Mesenchymal stem cell (in vitro differentiated cells and primary cell): Measurements from ENCODE around the gene CACNA2D2.

ENCODE experiments used
- DNase-seq: peaks from one replicate; pipeline ENCODE4 v3.0.0-alpha.2; 2013
- H2AFZ ChIP-seq: one replicate; pipeline ENCODE4 v1.6.1; 2013; ENCODE audit warnings: low read depth, mild to moderate bottlenecking, control low read depth, inconsistent platforms, low read length, moderate library complexity
- H2AK5ac ChIP-seq: 2 replicates; pipeline ENCODE4 v1.6.1; 2013; ENCODE audit warnings: low read length, moderate library complexity, mild to moderate bottlenecking, inconsistent platforms; ENCODE audit not compliant: severe bottlenecking
- H2BK120ac ChIP-seq: one replicate; pipeline ENCODE4 v1.6.1; 2013; ENCODE audit warnings: low read depth, mild to moderate bottlenecking, inconsistent platforms, low read length, moderate library complexity
- H2BK12ac ChIP-seq, 2 experiments: one replicate each; pipeline ENCODE4 v1.6.1; 2013; ENCODE audit warnings: inconsistent platforms in 2 of 2, low read length in 2 of 2, mild to moderate bottlenecking in 2 of 2, moderate library complexity in 2 of 2, control low read depth in 1 of 2
- H2BK15ac ChIP-seq: one replicate; pipeline ENCODE4 v1.6.1; 2013; ENCODE audit warnings: mild to moderate bottlenecking, low read depth, inconsistent platforms; ENCODE audit not compliant: poor library complexity, severe bottlenecking
- H2BK5ac ChIP-seq: 2 replicates; pipeline ENCODE4 v1.6.1; 2013; ENCODE audit warnings: low read depth, mild to moderate bottlenecking, low read length, control low read depth, inconsistent platforms; ENCODE audit not compliant: poor library complexity, severe bottlenecking
- H3K14ac ChIP-seq, 2 experiments: one replicate each; pipeline ENCODE4 v1.6.1; 2013; ENCODE audit warnings: inconsistent platforms in 2 of 2, low read length in 2 of 2, control low read depth in 1 of 2, mild to moderate bottlenecking in 1 of 2, moderate library complexity in 1 of 2
- H3K18ac ChIP-seq, 2 experiments: one replicate each; pipeline ENCODE4 v1.6.1; 2013; ENCODE audit warnings: inconsistent platforms in 2 of 2, low read length in 2 of 2, control low read depth in 1 of 2, low read depth in 1 of 2, mild to moderate bottlenecking in 1 of 2
- H3K23ac ChIP-seq, 2 experiments: one replicate each; pipeline ENCODE4 v1.6.1; 2013; ENCODE audit warnings: inconsistent platforms in 2 of 2, low read length in 2 of 2, mild to moderate bottlenecking in 2 of 2, moderate library complexity in 2 of 2, control low read depth in 1 of 2
- H3K27ac ChIP-seq: 2 replicates; pipeline ENCODE4 v1.5.1; 2013; ENCODE audit warnings: mild to moderate bottlenecking, moderate library complexity, low read length, control low read depth, inconsistent platforms; ENCODE audit not compliant: poor library complexity, severe bottlenecking
- H3K27me3 ChIP-seq, 2 experiments: 2 replicates each; pipeline versions ENCODE4 v1.6.1 to v1.7.0; 2013; ENCODE audit warnings: low read length in 2 of 2, mild to moderate bottlenecking in 2 of 2, moderate library complexity in 2 of 2, control low read depth in 1 of 2, inconsistent platforms in 1 of 2; ENCODE audit not compliant: control insufficient read depth in 1 of 2, insufficient read depth in 1 of 2
- H3K36me3 ChIP-seq, 2 experiments: 2 replicates each; pipeline versions ENCODE4 v1.6.1 to v1.7.0; 2013; ENCODE audit warnings: low read length in 2 of 2, control low read depth in 1 of 2, inconsistent platforms in 1 of 2, low read depth in 1 of 2, mild to moderate bottlenecking in 1 of 2; ENCODE audit not compliant: insufficient read depth in 2 of 2, control insufficient read depth in 1 of 2
- H3K4ac ChIP-seq, 2 experiments: one replicate each; pipeline ENCODE4 v1.6.1; 2013; ENCODE audit warnings: inconsistent platforms in 2 of 2, low read length in 2 of 2, mild to moderate bottlenecking in 2 of 2, moderate library complexity in 2 of 2, control low read depth in 1 of 2, low read depth in 1 of 2
- H3K4me1 ChIP-seq: 2 replicates; pipeline ENCODE4 v1.6.1; 2013; ENCODE audit warnings: low read depth, low read length, control low read depth; ENCODE audit not compliant: control insufficient read depth, insufficient read depth
- H3K4me2 ChIP-seq: 2 replicates; pipeline ENCODE4 v1.6.1; 2013; ENCODE audit warnings: low read length, mild to moderate bottlenecking, inconsistent platforms; ENCODE audit not compliant: poor library complexity, severe bottlenecking
- H3K4me3 ChIP-seq, 2 experiments: 2 replicates each; pipeline versions ENCODE4 v1.5.1 to v1.7.0; 2013; ENCODE audit warnings: low read length in 2 of 2, mild to moderate bottlenecking in 2 of 2, control low read depth in 1 of 2, low read depth in 1 of 2; ENCODE audit not compliant: insufficient read depth in 1 of 2
- H3K79me1 ChIP-seq: replicated peaks from 2 replicates; pipeline ENCODE4 v1.6.1; 2013; ENCODE audit warnings: mild to moderate bottlenecking, control low read depth, low read length, inconsistent platforms; ENCODE audit not compliant: poor library complexity, severe bottlenecking
- H3K9ac ChIP-seq: 2 replicates; pipeline ENCODE4 v1.7.0; 2013; ENCODE audit warnings: mild to moderate bottlenecking, low read length, moderate library complexity
- H3K9me3 ChIP-seq: 2 replicates; pipeline ENCODE4 v1.7.0; 2013; ENCODE audit warnings: mild to moderate bottlenecking, low read length; ENCODE audit not compliant: control insufficient read depth
- H4K8ac ChIP-seq: one replicate; pipeline ENCODE4 v1.6.1; 2013; ENCODE audit warnings: inconsistent platforms, mild to moderate bottlenecking, low read length, moderate library complexity
- H4K91ac ChIP-seq: one replicate; pipeline ENCODE4 v1.6.1; 2013; ENCODE audit warnings: mild to moderate bottlenecking, low read length, inconsistent platforms
- WGBS: methylation state at CpG from one replicate; pipeline ENCODE4 v1.1.7; 2013; ENCODE audit warnings: mixed read lengths; 5-methylcytosine and 5-hydroxymethylcytosine counted together

CACNA2D2 gene

GRCh38 chr3:50524746-50525145 lies 21.3 kb upstream of the CACNA2D2 start:
- no peak for DNase-seq
- no peak overlapping the region for H2BK15ac ChIP-seq
- no peak overlapping the region for H3K27ac ChIP-seq
- H3K4me1 ChIP-seq = peaks cover 9% of the 10 kb centered on the region
- no peaks in the 10 kb centered on the region for H3K79me1 ChIP-seq
- H3K27me3 ChIP-seq = peaks cover 53 to 75% of the 10 kb centered on the region in 2 experiments
- no peaks in the 10 kb centered on the region for H3K9me3 ChIP-seq
- no peak overlapping the region for H3K4me2 ChIP-seq
- H4K8ac ChIP-seq = no peak overlapping the region
- no peak overlapping the region for H3K9ac ChIP-seq
- no peak overlapping the region for H3K14ac ChIP-seq
- no peak overlapping the region for H3K18ac ChIP-seq
- H3K4me3 ChIP-seq = no peak overlapping the region
- H3K36me3 ChIP-seq = no peaks in the 10 kb centered on the region
- H4K91ac ChIP-seq = no peak overlapping the region
- 81% methylated on average over 4 of the region's 5 CpGs for WGBS
- no peak overlapping the region for H2BK120ac ChIP-seq
- H2BK12ac ChIP-seq = no peak overlapping the region
- H3K23ac ChIP-seq = no peak overlapping the region
- no peak overlapping the region for H2BK5ac ChIP-seq
- no peak overlapping the region for H3K4ac ChIP-seq
- no peak overlapping the region for H2AK5ac ChIP-seq
- H2AFZ ChIP-seq = no peak overlapping the region

GRCh38 chr3:50523279-50523811 lies 19.9 kb upstream of the CACNA2D2 start:
- Histone ChIP-seq H3K79me1 (no peaks in the 10 kb centered on the region), H3K4ac (no peak overlapping the region), H3K4me1 (peaks cover 9% of the 10 kb centered on the region), H2BK15ac (no peak overlapping the region), H3K27ac (no peak overlapping the region), H3K4me2 (no peak overlapping the region), H3K36me3 (no peaks in the 10 kb centered on the region), H3K23ac (no peak overlapping the region), H4K8ac (no peak overlapping the region), H2BK5ac (no peak overlapping the region), H3K9ac (no peak overlapping the region), H3K4me3 (no peak overlapping the region), H3K27me3 (peaks cover 53 to 75% of the 10 kb centered on the region in 2 experiments), H3K14ac (no peak overlapping the region), H2AK5ac (no peak overlapping the region), H2AFZ (no peak overlapping the region), H3K18ac (no peak overlapping the region), H2BK12ac (no peak overlapping the region), H4K91ac (no peak overlapping the region), H2BK120ac (no peak overlapping the region), H3K9me3 (no peaks in the 10 kb centered on the region)
- WGBS = 60% methylated on average over 9 of the region's 9 CpGs
- no peak for DNase-seq

- no peak overlapping the region for H2AFZ ChIP-seq
- DNase-seq = no peak
- no peaks in the 10 kb centered on the region for H3K36me3 ChIP-seq
- H3K4me3 ChIP-seq = no peak overlapping the region
- H2BK12ac ChIP-seq = no peak overlapping the region
- H3K9me3 ChIP-seq = no peaks in the 10 kb centered on the region
- WGBS = 89% methylated on average over 5 of the region's 5 CpGs
- no peak overlapping the region for H3K9ac ChIP-seq
- H2AK5ac ChIP-seq = no peak overlapping the region
- H2BK15ac ChIP-seq = no peak overlapping the region
- no peak overlapping the region for H4K8ac ChIP-seq
- H3K27ac ChIP-seq = no peak overlapping the region
- H3K23ac ChIP-seq = no peak overlapping the region
- H3K79me1 ChIP-seq = no peaks in the 10 kb centered on the region
- H3K18ac ChIP-seq = no peak overlapping the region
- H3K4me1 ChIP-seq = peaks cover 11% of the 10 kb centered on the region
- no peak overlapping the region for H3K4me2 ChIP-seq
- H2BK5ac ChIP-seq = no peak overlapping the region
- no peak overlapping the region for H3K4ac ChIP-seq
- no peak overlapping the region for H4K91ac ChIP-seq
- no peak overlapping the region for H2BK120ac ChIP-seq
- H3K27me3 ChIP-seq = peaks cover 58 to 69% of the 10 kb centered on the region in 2 experiments
- no peak overlapping the region for H3K14ac ChIP-seq
These were observed 18.1 kb upstream of the CACNA2D2 start for GRCh38 chr3:50521572-50521971.

- Histone ChIP-seq H3K27me3 (peaks cover 65 to 71% of the 10 kb centered on the region in 2 experiments), H2AK5ac (no peak overlapping the region), H2BK15ac (no peak overlapping the region), H3K36me3 (no peaks in the 10 kb centered on the region), H2BK5ac (no peak overlapping the region), H3K4me2 (no peak overlapping the region), H4K8ac (no peak overlapping the region), H2BK120ac (no peak overlapping the region), H3K4ac (no peak overlapping the region), H4K91ac (no peak overlapping the region), H3K79me1 (no peaks in the 10 kb centered on the region), H3K18ac (no peak overlapping the region), H2AFZ (no peak overlapping the region), H3K4me3 (no peak overlapping the region), H3K23ac (no peak overlapping the region), H2BK12ac (no peak overlapping the region), H3K9me3 (no peaks in the 10 kb centered on the region), H3K9ac (no peak overlapping the region), H3K14ac (no peak overlapping the region), H3K27ac (no peak overlapping the region), H3K4me1 (peaks cover 14% of the 10 kb centered on the region)
- no peak for DNase-seq
- WGBS = 55% methylated on average over 3 of the region's 3 CpGs
These were observed 17.4 kb upstream of the CACNA2D2 start for GRCh38 chr3:50520849-50521248.
